ENCODE measurements around the gene MYH10.

The MYH10 gene

DNA sequence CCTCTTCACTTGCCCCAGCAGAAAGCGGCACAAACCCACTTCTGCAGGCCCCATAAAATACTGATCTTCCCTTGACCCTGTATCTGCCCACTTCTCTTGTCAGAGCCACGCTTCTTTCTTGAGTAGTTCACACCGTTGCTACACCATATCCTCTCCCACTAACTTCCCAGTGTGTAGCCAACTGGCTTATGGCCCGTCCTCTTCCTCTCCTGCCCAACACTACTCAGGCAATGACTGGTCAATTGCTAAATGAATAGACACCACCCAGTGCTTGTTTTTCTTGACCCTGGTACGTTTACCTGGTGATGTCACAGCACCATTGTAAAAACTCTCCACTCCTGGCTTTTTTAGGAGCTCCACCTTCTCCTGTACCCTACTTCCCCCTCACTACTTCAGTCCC lies 107.9 kb downstream of the MYH10 start:
- Histone ChIP-seq H3K79me2 (ENCODE audit: insufficient read depth, low read length) (no peaks in the 10 kb centered on the region), H3K4me2 (ENCODE audit: low read length) (no peak overlapping the region), H3K27ac (ENCODE audit: low read depth, low read length, poor library complexity, severe bottlenecking) (no peak overlapping the region), H4K20me1 (ENCODE audit: insufficient read depth, low read length) (no peaks in the 10 kb centered on the region), H3F3A (ENCODE audit: insufficient read depth, low read length) (no peaks in the 10 kb centered on the region), H3K36me3 (ENCODE audit: insufficient read depth, low read length) (peaks cover 24% of the 10 kb centered on the region), H3K4me1 (ENCODE audit: insufficient read depth, low read length, severe bottlenecking) (no peaks in the 10 kb centered on the region), H3K9ac (ENCODE audit: low read length) (no peak overlapping the region), H2AFZ (ENCODE audit: low read length) (no peak overlapping the region), H3K27me3 (ENCODE audit: insufficient read depth, low read length) (no peaks in the 10 kb centered on the region), H3K9me2 (ENCODE audit: low read depth, low read length) (no peaks in the 10 kb centered on the region), H3K9me3 (ENCODE audit: low read length) (no peaks in the 10 kb centered on the region), H3K4me3 (ENCODE audit: low read depth, low read length, poor library complexity, severe bottlenecking) (no peak overlapping the region)
- TF ChIP-seq, protein P1, sequence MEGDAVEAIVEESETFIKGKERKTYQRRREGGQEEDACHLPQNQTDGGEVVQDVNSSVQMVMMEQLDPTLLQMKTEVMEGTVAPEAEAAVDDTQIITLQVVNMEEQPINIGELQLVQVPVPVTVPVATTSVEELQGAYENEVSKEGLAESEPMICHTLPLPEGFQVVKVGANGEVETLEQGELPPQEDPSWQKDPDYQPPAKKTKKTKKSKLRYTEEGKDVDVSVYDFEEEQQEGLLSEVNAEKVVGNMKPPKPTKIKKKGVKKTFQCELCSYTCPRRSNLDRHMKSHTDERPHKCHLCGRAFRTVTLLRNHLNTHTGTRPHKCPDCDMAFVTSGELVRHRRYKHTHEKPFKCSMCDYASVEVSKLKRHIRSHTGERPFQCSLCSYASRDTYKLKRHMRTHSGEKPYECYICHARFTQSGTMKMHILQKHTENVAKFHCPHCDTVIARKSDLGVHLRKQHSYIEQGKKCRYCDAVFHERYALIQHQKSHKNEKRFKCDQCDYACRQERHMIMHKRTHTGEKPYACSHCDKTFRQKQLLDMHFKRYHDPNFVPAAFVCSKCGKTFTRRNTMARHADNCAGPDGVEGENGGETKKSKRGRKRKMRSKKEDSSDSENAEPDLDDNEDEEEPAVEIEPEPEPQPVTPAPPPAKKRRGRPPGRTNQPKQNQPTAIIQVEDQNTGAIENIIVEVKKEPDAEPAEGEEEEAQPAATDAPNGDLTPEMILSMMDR (IDR thresholded peaks at IDR 0.05; ENCODE audit: low read length) = no peak
- no peak for TF ChIP-seq EZH2 (IDR thresholded peaks at IDR 0.05; ENCODE audit: borderline replicate concordance, low read length)

DNA sequence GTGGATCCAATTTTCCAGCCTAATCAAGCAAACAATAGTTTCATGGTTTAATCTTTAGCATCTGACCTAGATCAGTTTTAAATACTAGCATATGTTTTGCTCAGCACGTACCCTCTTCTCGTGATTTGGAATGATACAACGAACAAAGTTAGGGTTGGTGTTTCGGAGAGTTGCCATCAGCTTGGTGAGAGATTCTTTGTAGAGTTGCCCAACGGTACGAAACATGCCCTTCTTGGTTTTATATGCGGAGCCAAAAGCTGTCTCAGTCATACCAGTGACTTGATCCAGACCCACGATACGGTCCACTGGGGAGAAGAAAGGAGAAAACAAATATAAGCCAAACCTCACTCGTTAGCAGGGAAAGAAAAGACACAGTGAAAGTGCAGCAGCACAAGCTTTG lies 109.5 kb downstream of the MYH10 start:
- H3K4me2 ChIP-seq (ENCODE audit: low read length) = no peak overlapping the region
- H3K9ac ChIP-seq (ENCODE audit: low read length) = no peak overlapping the region
- no peak overlapping the region for H3K27ac ChIP-seq (ENCODE audit: low read depth, low read length, poor library complexity, severe bottlenecking)
- no peaks in the 10 kb centered on the region for H3K27me3 ChIP-seq (ENCODE audit: insufficient read depth, low read length)
- no peaks in the 10 kb centered on the region for H3K79me2 ChIP-seq (ENCODE audit: insufficient read depth, low read length)
- peaks cover 30% of the 10 kb centered on the region for H3K36me3 ChIP-seq (ENCODE audit: insufficient read depth, low read length)
- H3K4me3 ChIP-seq (ENCODE audit: low read depth, low read length, poor library complexity, severe bottlenecking) = no peak overlapping the region
- H4K20me1 ChIP-seq (ENCODE audit: insufficient read depth, low read length) = no peaks in the 10 kb centered on the region
- no peak overlapping the region for H2AFZ ChIP-seq (ENCODE audit: low read length)
- H3K4me1 ChIP-seq (ENCODE audit: insufficient read depth, low read length, severe bottlenecking) = no peaks in the 10 kb centered on the region
- no peaks in the 10 kb centered on the region for H3K9me2 ChIP-seq (ENCODE audit: low read depth, low read length)
- no peaks in the 10 kb centered on the region for H3K9me3 ChIP-seq (ENCODE audit: low read length)
- TF ChIP-seq, protein P1 (IDR thresholded peaks at IDR 0.05; ENCODE audit: low read length) = no peak
- TF ChIP-seq EZH2 (IDR thresholded peaks at IDR 0.05; ENCODE audit: borderline replicate concordance, low read length) = no peak
- no peaks in the 10 kb centered on the region for H3F3A ChIP-seq (ENCODE audit: insufficient read depth, low read length)

DNA sequence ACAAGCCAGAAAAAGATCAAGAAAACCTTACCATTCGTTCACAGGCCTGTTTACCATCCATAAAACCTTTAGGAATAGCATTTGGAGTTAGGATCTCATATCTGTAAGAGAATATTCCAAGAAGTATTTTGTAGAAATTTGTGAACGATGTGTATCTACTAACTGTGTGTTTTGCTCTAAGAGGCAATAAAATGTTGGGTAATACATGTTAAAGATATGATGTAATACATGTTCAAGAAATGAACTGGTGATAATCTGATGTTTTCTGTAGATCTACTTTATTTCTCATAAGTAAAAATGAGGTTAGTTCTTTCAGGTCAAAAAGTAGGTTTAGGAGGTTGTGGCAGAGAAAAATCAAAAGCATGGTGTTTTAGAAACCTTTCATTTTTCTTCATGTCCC lies 111.7 kb downstream of the MYH10 start:
- Histone ChIP-seq H3K4me2 (ENCODE audit: low read length) (no peak overlapping the region), H3K79me2 (ENCODE audit: insufficient read depth, low read length) (no peaks in the 10 kb centered on the region), H3K27ac (ENCODE audit: low read depth, low read length, poor library complexity, severe bottlenecking) (no peak overlapping the region), H3F3A (ENCODE audit: insufficient read depth, low read length) (no peaks in the 10 kb centered on the region), H3K4me1 (ENCODE audit: insufficient read depth, low read length, severe bottlenecking) (no peaks in the 10 kb centered on the region), H3K4me3 (ENCODE audit: low read depth, low read length, poor library complexity, severe bottlenecking) (no peak overlapping the region), H3K9me2 (ENCODE audit: low read depth, low read length) (no peaks in the 10 kb centered on the region), H2AFZ (ENCODE audit: low read length) (no peak overlapping the region), H4K20me1 (ENCODE audit: insufficient read depth, low read length) (no peaks in the 10 kb centered on the region), H3K9me3 (ENCODE audit: low read length) (no peaks in the 10 kb centered on the region), H3K27me3 (ENCODE audit: insufficient read depth, low read length) (no peaks in the 10 kb centered on the region), H3K36me3 (ENCODE audit: insufficient read depth, low read length) (peaks cover 34% of the 10 kb centered on the region), H3K9ac (ENCODE audit: low read length) (no peak overlapping the region)
- TF ChIP-seq, protein P1 (IDR thresholded peaks at IDR 0.05; ENCODE audit: low read length) = no peak
- no peak for TF ChIP-seq EZH2 (IDR thresholded peaks at IDR 0.05; ENCODE audit: borderline replicate concordance, low read length)

All from OCI-LY1 (cell line).